Keratinocyte (primary cell): ENCODE results near the gene KLF5. TPM values are rescaled to one million over a fixed set of nuclear protein-coding genes. Genes with fewer than 3 reads are reported as not detected.

Experiments
- DNase-seq: peaks from one replicate; pipeline ENCODE4 v3.0.0-alpha.2; 2011; ENCODE audit warnings: low read depth, missing footprints, low spot score
- FAIRE-seq: peaks from 2 replicates; lab custom pipeline; 2011; peaks lifted over from hg19 to GRCh38; lab: Jason Lieb, UNC
- H2AFZ ChIP-seq: 2 replicates; pipeline ENCODE4 v1.6.0; 2012; ENCODE audit warnings: low read length, control low read depth, inconsistent platforms; ENCODE audit not compliant: control insufficient read depth
- H3K27ac ChIP-seq: 2 replicates; pipeline ENCODE4 v1.5.1; 2011; ENCODE audit warnings: low read length; ENCODE audit not compliant: control insufficient read depth, insufficient read depth
- H3K27me3 ChIP-seq: 3 replicates; pipeline ENCODE4 v1.6.0; 2011; ENCODE audit warnings: low read length; ENCODE audit not compliant: control insufficient read depth, insufficient read depth; ENCODE audit errors: extremely low read depth
- H3K36me3 ChIP-seq, 2 experiments: 2 replicates in 1 of 2; 3 replicates in 1 of 2; pipeline ENCODE4 v1.5.1; 2011; ENCODE audit warnings: low read length in 2 of 2, mild to moderate bottlenecking in 1 of 2; ENCODE audit not compliant: control insufficient read depth in 2 of 2, insufficient read depth in 2 of 2; ENCODE audit errors: extremely low read depth in 1 of 2
- H3K4me1 ChIP-seq: 3 replicates; pipeline ENCODE4 v1.5.1; 2011; ENCODE audit warnings: low read length; ENCODE audit not compliant: control insufficient read depth, insufficient read depth; ENCODE audit errors: extremely low read depth
- H3K4me2 ChIP-seq: 3 replicates; pipeline ENCODE4 v1.6.0; 2011; ENCODE audit warnings: low read depth, low read length; ENCODE audit not compliant: control insufficient read depth, insufficient read depth; ENCODE audit errors: extremely low read depth
- H3K4me3 ChIP-seq, 3 experiments: fragments of 200-600 bp in 1 of 3; sonication (generic) in 1 of 3; 2 replicates in 2 of 3; 3 replicates in 1 of 3; pipeline ENCODE4 v1.5.1; 2011 to 2016; ENCODE audit warnings: low read length in 3 of 3, mild to moderate bottlenecking in 3 of 3, control low read depth in 2 of 3, inconsistent platforms in 1 of 3, low read depth in 1 of 3, mixed read lengths in 1 of 3, mixed run types in 1 of 3, moderate library complexity in 1 of 3; ENCODE audit not compliant: control insufficient read depth in 2 of 3, insufficient read depth in 2 of 3; ENCODE audit errors: extremely low read depth in 1 of 3
- H3K79me2 ChIP-seq: 2 replicates; pipeline ENCODE4 v1.6.0; 2012; ENCODE audit warnings: low read length; ENCODE audit not compliant: control insufficient read depth, insufficient read depth
- H3K9ac ChIP-seq: 3 replicates; pipeline ENCODE4 v1.6.0; 2011; ENCODE audit warnings: low read length; ENCODE audit not compliant: control insufficient read depth, insufficient read depth; ENCODE audit errors: extremely low read depth
- H3K9me1 ChIP-seq: 3 replicates; pipeline ENCODE4 v1.6.0; 2011; ENCODE audit warnings: low read length; ENCODE audit not compliant: control insufficient read depth, insufficient read depth; ENCODE audit errors: extremely low read depth
- H3K9me3 ChIP-seq: 2 replicates; pipeline ENCODE4 v1.5.1; 2012; ENCODE audit warnings: low read depth, low read length; ENCODE audit not compliant: control insufficient read depth
- H4K20me1 ChIP-seq: 3 replicates; pipeline ENCODE4 v1.6.0; 2011; ENCODE audit warnings: low read length; ENCODE audit not compliant: control insufficient read depth, insufficient read depth; ENCODE audit errors: extremely low read depth
- CTCF ChIP-seq, 3 experiments: IDR thresholded peaks in 1 of 3; conservative IDR thresholded peaks in 1 of 3; optimal IDR thresholded peaks in 1 of 3; 2 replicates in 2 of 3; 3 replicates in 1 of 3; pipeline versions ENCODE3 to v1.5.1; 2011; ENCODE audit warnings: low read length in 3 of 3, mild to moderate bottlenecking in 3 of 3, moderate library complexity in 2 of 3, control low read depth in 1 of 3, inconsistent platforms in 1 of 3; ENCODE audit not compliant: insufficient read depth in 2 of 3; ENCODE audit errors: extremely low read depth in 1 of 3
- EZH2 ChIP-seq: IDR thresholded peaks from one replicate; pipeline ENCODE4 v1.6.1; 2012; ENCODE audit warnings: inconsistent platforms, mild to moderate bottlenecking, low read length, moderate library complexity
- dilution Hi-C: fragments of 300-500 bp; cut with MboI; formaldehyde crosslinking; loops from one replicate; pipeline ENCODE4 v1.7.0; 2020; ENCODE audit warnings: low sequenced_read_pairs; ENCODE audit not compliant: extremely low pct_ligation_motif_present
- polyA plus RNA-seq, 5 experiments: library from polyadenylated mRNA; depleted of rRNA in 3 of 5; stranded (reverse) in 3 of 5; stranded (forward) in 1 of 5; unstranded in 1 of 5; fragments of >200 nt; gene quantifications; 1 replicate in 1 of 5; 2 replicates in 3 of 5; 3 replicates in 1 of 5; pipeline versions ENCODE4 v1.2.1 to v1.2.3, GENCODE V29; 2011 to 2012; ENCODE audit warnings: missing spikeins in 2 of 5, low read depth in 1 of 5, low replicate concordance in 1 of 5

KLF5 gene
- polyA plus RNA-seq, 1 donor (not counting 4 experiments of a cell fraction or from before 2014, with no cell fraction given) = 162 TPM

- H2AFZ ChIP-seq = no peak overlapping the region
- H4K20me1 ChIP-seq = no peaks in the 10 kb centered on the region
- H3K9me1 ChIP-seq = no peaks in the 10 kb centered on the region
- H3K4me3 ChIP-seq = no peak overlapping the region
- no peaks in the 10 kb centered on the region for H3K79me2 ChIP-seq
- H3K4me1 ChIP-seq = peaks cover 13% of the 10 kb centered on the region
- H3K27me3 ChIP-seq = no peaks in the 10 kb centered on the region
- no peak for DNase-seq
- TF ChIP-seq EZH2 = no peak
- no peak for TF ChIP-seq CTCF (optimal IDR thresholded peaks at IDR 0.05 in 1 of 3, IDR thresholded peaks at IDR 0.05 in 1 of 3, conservative IDR thresholded peaks at IDR 0.05 in 1 of 3; ENCODE audit: extremely low read depth in 1 of 3, insufficient read depth in 2 of 3, low read length in 3 of 3)
- peak overlapping the region; percentile 59 for H3K4me2 ChIP-seq
- dilution Hi-C loops = no loop called here
- H3K9me3 ChIP-seq = peaks cover 2% of the 10 kb centered on the region
- peak overlapping the region; percentile 83 for H3K27ac ChIP-seq
- H3K9ac ChIP-seq = no peak overlapping the region
- no peak for FAIRE-seq
- H3K36me3 ChIP-seq = no peaks in the 10 kb centered on the region
Observed at GRCh38 chr13:73090823-73091187, 32.0 kb downstream of the KLF5 start.

- no peaks in the 10 kb centered on the region for H3K79me2 ChIP-seq
- no peaks in the 10 kb centered on the region for H4K20me1 ChIP-seq
- no peak for DNase-seq
- peaks cover 21% of the 10 kb centered on the region for H3K4me1 ChIP-seq
- dilution Hi-C loops = no loop called here
- H3K9me1 ChIP-seq = no peaks in the 10 kb centered on the region
- no peak overlapping the region for H3K4me2 ChIP-seq
- no peak overlapping the region for H3K27ac ChIP-seq
- H3K36me3 ChIP-seq = no peaks in the 10 kb centered on the region
- no peak for TF ChIP-seq EZH2
- no peak for TF ChIP-seq CTCF (optimal IDR thresholded peaks at IDR 0.05 in 1 of 3, IDR thresholded peaks at IDR 0.05 in 1 of 3, conservative IDR thresholded peaks at IDR 0.05 in 1 of 3; ENCODE audit: extremely low read depth in 1 of 3, insufficient read depth in 2 of 3, low read length in 3 of 3)
- FAIRE-seq = no peak
- H3K27me3 ChIP-seq = no peaks in the 10 kb centered on the region
- peaks cover 2% of the 10 kb centered on the region for H3K9me3 ChIP-seq
- no peak overlapping the region for H3K9ac ChIP-seq
- H2AFZ ChIP-seq = peak overlapping the region; percentile 23
- no peak overlapping the region for H3K4me3 ChIP-seq
Observed at GRCh38 chr13:73092829-73093228, 34.0 kb downstream of the KLF5 start.
